Muscle of leg (tissue), 11 donors: ENCODE results near the gene MAP3K7. TPM values are rescaled to one million over a fixed set of nuclear protein-coding genes. Genes with fewer than 3 reads are reported as not detected.

Source experiments
- DNase-seq: peaks from one replicate; pipeline ENCODE4 v3.0.0; 2013
- H3K27ac ChIP-seq: one replicate; pipeline ENCODE4 v1.5.1; 2013; ENCODE audit warnings: mild to moderate bottlenecking, low read length, control low read depth
- H3K27me3 ChIP-seq: one replicate; pipeline ENCODE4 v1.6.1; 2013; ENCODE audit warnings: low read length; ENCODE audit not compliant: control insufficient read depth, insufficient read depth
- H3K36me3 ChIP-seq: one replicate; pipeline ENCODE4 v1.6.1; 2013; ENCODE audit warnings: low read length; ENCODE audit not compliant: control insufficient read depth, insufficient read depth
- H3K4me1 ChIP-seq: one replicate; pipeline ENCODE4 v1.6.1; 2013; ENCODE audit warnings: low read length; ENCODE audit not compliant: control insufficient read depth, insufficient read depth
- H3K4me3 ChIP-seq: one replicate; pipeline ENCODE4 v1.5.1; 2013; ENCODE audit warnings: low read length, control low read depth
- H3K9me3 ChIP-seq: replicated peaks from 2 replicates; pipeline ENCODE4 v1.6.1; 2013; ENCODE audit warnings: low read depth, low read length; ENCODE audit not compliant: control insufficient read depth
- WGBS: methylation state at CpG from one replicate; pipeline ENCODE4 v1.1.5; 2013; ENCODE audit warnings: missing lambda C conversion rate; ENCODE audit not compliant: insufficient coverage; 5-methylcytosine and 5-hydroxymethylcytosine counted together
- polyA plus RNA-seq, 8 donors: library from polyadenylated mRNA; unstranded; fragments of 120-200 nt; gene quantifications; one replicate each; pipeline versions ENCODE4 v1.2.1 to v1.2.3, GENCODE V29; 2013; ENCODE audit warnings: inconsistent platforms in 1 of 8, low replicate concordance in 1 of 8; ENCODE audit not compliant: insufficient read length in 8 of 8, insufficient read depth in 1 of 8
- total RNA-seq: library from RNA; stranded (reverse); fragments of 120-200 nt; gene quantifications from one replicate; pipeline ENCODE4 v1.2.4, GENCODE V29; 2013

MAP3K7 gene
- total and polyA plus RNA-seq, 9 donors, result 27.0 to 41.9 (median 36.0) TPM

GRCh38 chr6:90477366-90477765 is 109.5 kb downstream of the MAP3K7 start:
- Histone ChIP-seq H3K4me3 (no peak overlapping the region), H3K9me3 (no peaks in the 10 kb centered on the region), H3K27me3 (peaks cover 2% of the 10 kb centered on the region), H3K27ac (no peak overlapping the region), H3K4me1 (peaks cover 2% of the 10 kb centered on the region), H3K36me3 (no peaks in the 10 kb centered on the region)
- DNase-seq, result no peak
- 100% methylated on average over 1 of the region's 4 CpGs for WGBS

GRCh38 chr6:90472716-90473115 is 114.2 kb downstream of the MAP3K7 start:
- Histone ChIP-seq H3K27me3 (no peaks in the 10 kb centered on the region), H3K9me3 (no peaks in the 10 kb centered on the region), H3K4me1 (no peaks in the 10 kb centered on the region), H3K27ac (no peak overlapping the region), H3K4me3 (no peak overlapping the region), H3K36me3 (no peaks in the 10 kb centered on the region)
- 74% methylated on average over 8 of the region's 9 CpGs for WGBS
- DNase-seq, result no peak

- Histone ChIP-seq H3K27me3 (no peaks in the 10 kb centered on the region), H3K4me3 (no peak overlapping the region), H3K9me3 (no peaks in the 10 kb centered on the region), H3K27ac (no peak overlapping the region), H3K36me3 (no peaks in the 10 kb centered on the region), H3K4me1 (no peaks in the 10 kb centered on the region)
- no peak for DNase-seq
- 34% methylated on average over 3 of the region's 4 CpGs for WGBS
Measured at GRCh38 chr6:90471263-90471662, 115.6 kb downstream of the MAP3K7 start.

GRCh38 chr6:90469906-90470305 is 117.0 kb downstream of the MAP3K7 start:
- H3K9me3 ChIP-seq, result no peaks in the 10 kb centered on the region
- no peak overlapping the region for H3K27ac ChIP-seq
- no peak overlapping the region for H3K4me3 ChIP-seq
- H3K36me3 ChIP-seq, result no peaks in the 10 kb centered on the region
- H3K27me3 ChIP-seq, result no peaks in the 10 kb centered on the region
- no CpG with 5 or more reads among the region's 2 CpGs for WGBS
- H3K4me1 ChIP-seq, result no peaks in the 10 kb centered on the region
- no peak for DNase-seq

- Histone ChIP-seq H3K27ac (no peak overlapping the region), H3K27me3 (no peaks in the 10 kb centered on the region), H3K4me3 (no peak overlapping the region), H3K4me1 (no peaks in the 10 kb centered on the region), H3K9me3 (no peaks in the 10 kb centered on the region), H3K36me3 (no peaks in the 10 kb centered on the region)
- DNase-seq, result no peak
- WGBS, result no CpG with 5 or more reads among the region's 1 CpG
Measured at GRCh38 chr6:90468859-90469258, 118.0 kb downstream of the MAP3K7 start.

- H3K27ac ChIP-seq, result no peak overlapping the region
- H3K36me3 ChIP-seq, result no peaks in the 10 kb centered on the region
- no peak for DNase-seq
- H3K27me3 ChIP-seq, result no peaks in the 10 kb centered on the region
- H3K4me1 ChIP-seq, result no peaks in the 10 kb centered on the region
- H3K9me3 ChIP-seq, result no peaks in the 10 kb centered on the region
- WGBS, result 96% methylated on average over 5 of the region's 7 CpGs
- H3K4me3 ChIP-seq, result no peak overlapping the region
Measured at GRCh38 chr6:90468080-90468479, 118.8 kb downstream of the MAP3K7 start.

- H3K27ac ChIP-seq, result no peak overlapping the region
- H3K9me3 ChIP-seq, result no peaks in the 10 kb centered on the region
- no peak for DNase-seq
- no peaks in the 10 kb centered on the region for H3K4me1 ChIP-seq
- H3K27me3 ChIP-seq, result no peaks in the 10 kb centered on the region
- no peak overlapping the region for H3K4me3 ChIP-seq
- no peaks in the 10 kb centered on the region for H3K36me3 ChIP-seq
Measured at GRCh38 chr6:90467546-90467945, 119.3 kb downstream of the MAP3K7 start.

- H3K36me3 ChIP-seq, result no peaks in the 10 kb centered on the region
- DNase-seq, result peak; percentile 18
- 80% methylated on average over 2 of the region's 8 CpGs for WGBS
- no peaks in the 10 kb centered on the region for H3K9me3 ChIP-seq
- no peaks in the 10 kb centered on the region for H3K4me1 ChIP-seq
- no peak overlapping the region for H3K27ac ChIP-seq
- no peak overlapping the region for H3K4me3 ChIP-seq
- H3K27me3 ChIP-seq, result no peaks in the 10 kb centered on the region
Measured at GRCh38 chr6:90466154-90466940, 120.5 kb downstream of the MAP3K7 start.

- no CpG with 5 or more reads among the region's 2 CpGs for WGBS
- Histone ChIP-seq H3K9me3 (no peaks in the 10 kb centered on the region), H3K4me1 (no peaks in the 10 kb centered on the region), H3K27me3 (no peaks in the 10 kb centered on the region), H3K27ac (no peak overlapping the region), H3K4me3 (no peak overlapping the region), H3K36me3 (no peaks in the 10 kb centered on the region)
- DNase-seq, result no peak
Measured at GRCh38 chr6:90465686-90466085, 121.2 kb downstream of the MAP3K7 start.

GRCh38 chr6:90464507-90464906 is 122.4 kb downstream of the MAP3K7 start:
- H3K36me3 ChIP-seq, result no peaks in the 10 kb centered on the region
- H3K27me3 ChIP-seq, result no peaks in the 10 kb centered on the region
- no peak for DNase-seq
- 79% methylated on average over 3 of the region's 7 CpGs for WGBS
- H3K4me1 ChIP-seq, result no peaks in the 10 kb centered on the region
- no peaks in the 10 kb centered on the region for H3K9me3 ChIP-seq
- no peak overlapping the region for H3K4me3 ChIP-seq
- H3K27ac ChIP-seq, result no peak overlapping the region

GRCh38 chr6:90463874-90464273 is 123.0 kb downstream of the MAP3K7 start:
- Histone ChIP-seq H3K9me3 (no peaks in the 10 kb centered on the region), H3K36me3 (no peaks in the 10 kb centered on the region), H3K27me3 (no peaks in the 10 kb centered on the region), H3K27ac (no peak overlapping the region), H3K4me3 (no peak overlapping the region), H3K4me1 (no peaks in the 10 kb centered on the region)
- WGBS, result 85% methylated on average over 2 of the region's 4 CpGs
- no peak for DNase-seq
